Mesodermal cell (in vitro differentiated cells): ENCODE measurements around the gene KDM2B.
"Not testable (repeated sequence)": the region's sequence is repeated elsewhere in the genome, so short reads cannot be mapped to it uniquely, and the experiment has no call there.

Source experiments
- H3K27ac ChIP-seq: 2 replicates; pipeline ENCODE4 v1.7.0; 2013; ENCODE audit warnings: mild to moderate bottlenecking, low read depth, low read length, moderate library complexity; ENCODE audit not compliant: severe bottlenecking
- H3K36me3 ChIP-seq: 2 replicates; pipeline ENCODE4 v1.7.1; 2013; ENCODE audit warnings: mild to moderate bottlenecking, low read length, moderate library complexity; ENCODE audit not compliant: control insufficient read depth, insufficient read depth
- H3K4me1 ChIP-seq: one replicate; pipeline ENCODE4 v1.7.1; 2013; ENCODE audit warnings: mild to moderate bottlenecking, low read length; ENCODE audit not compliant: insufficient read depth, control insufficient read depth, poor library complexity, severe bottlenecking
- H3K4me3 ChIP-seq: 2 replicates; pipeline ENCODE4 v1.7.0; 2013; ENCODE audit warnings: low read length, control low read depth, mild to moderate bottlenecking; ENCODE audit not compliant: insufficient read depth, poor library complexity, severe bottlenecking; ENCODE audit errors: extremely low read depth
- H3K9me3 ChIP-seq: 2 replicates; pipeline ENCODE4 v1.7.1; 2013; ENCODE audit warnings: mild to moderate bottlenecking, low read length, moderate library complexity; ENCODE audit not compliant: control insufficient read depth
- WGBS, 2 experiments: methylation state at CpG; one replicate each; pipeline ENCODE4 v1.1.5; 2013; ENCODE audit warnings: missing lambda C conversion rate in 2 of 2; ENCODE audit not compliant: insufficient coverage in 2 of 2; 5-methylcytosine and 5-hydroxymethylcytosine counted together

KDM2B gene

GRCh38 chr12:121584885-121585284 is 4.1 kb upstream of the KDM2B start:
- not testable (repeated sequence) for H3K9me3 ChIP-seq, H3K4me3 ChIP-seq, H3K36me3 ChIP-seq, H3K27ac ChIP-seq
- H3K4me1 ChIP-seq = peaks cover 25% of the 10 kb centered on the region
- 92 to 100% methylated on average over 3 to 6 of the region's 6 CpGs for whole genome bisulfite sequencing, 2 experiments

GRCh38 chr12:121583334-121583661 is 2.5 kb upstream of the KDM2B start:
- H3K4me1 ChIP-seq = peaks cover 25% of the 10 kb centered on the region
- not testable (repeated sequence) for H3K27ac ChIP-seq, H3K9me3 ChIP-seq, H3K4me3 ChIP-seq, H3K36me3 ChIP-seq
- WGBS, 2 experiments = 82 to 93% methylated on average over 2 of the region's 2 CpGs

GRCh38 chr12:121582583-121583333 is 1.9 kb upstream of the KDM2B start:
- WGBS, 2 experiments = 0 to 13% methylated on average over 7 of the region's 13 CpGs
- peak overlapping the region; percentile 70 for H3K4me3 ChIP-seq
- H3K27ac ChIP-seq = peak overlapping the region; percentile 95

GRCh38 chr12:121581686-121582429 is 1.0 kb upstream of the KDM2B start:
- Histone ChIP-seq H3K27ac (peak overlapping the region; percentile 95), H3K4me3 (peak overlapping the region; percentile 70), H3K36me3 (no peaks in the 10 kb centered on the region), H3K9me3 (no peaks in the 10 kb centered on the region), H3K4me1 (peaks cover 25% of the 10 kb centered on the region)
- WGBS, 2 experiments = 0 to 3% methylated on average over 12 of the region's 17 CpGs

More at GRCh38 chr12:121582583-121583333, 1.9 kb upstream of the KDM2B start:
- no peaks in the 10 kb centered on the region for H3K9me3 ChIP-seq
- no peaks in the 10 kb centered on the region for H3K36me3 ChIP-seq
- H3K4me1 ChIP-seq = peaks cover 29% of the 10 kb centered on the region

- H3K36me3 ChIP-seq = peaks cover 5% of the 10 kb centered on the region
- H3K9me3 ChIP-seq = no peaks in the 10 kb centered on the region
- peak overlapping the region; percentile 70 for H3K4me3 ChIP-seq
- 0% methylated on average over 1 to 10 of the region's 54 CpGs for WGBS, 2 experiments
- H3K4me1 ChIP-seq = peaks cover 30% of the 10 kb centered on the region
- H3K27ac ChIP-seq = peak overlapping the region; percentile 95
Observed at GRCh38 chr12:121579981-121580868, 598 bp downstream of the KDM2B start.

GRCh38 chr12:121579190-121579791 is 1.5 kb downstream of the KDM2B start:
- peaks cover 30% of the 10 kb centered on the region for H3K4me1 ChIP-seq
- H3K27ac ChIP-seq = peak overlapping the region; percentile 95

GRCh38 chr12:121578230-121579189 is 2.3 kb downstream of the KDM2B start:
- Histone ChIP-seq H3K27ac (peak overlapping the region; percentile 95), H3K4me1 (peaks cover 27% of the 10 kb centered on the region), H3K4me3 (peak overlapping the region; percentile 70), H3K9me3 (no peaks in the 10 kb centered on the region), H3K36me3 (peaks cover 22% of the 10 kb centered on the region)
- WGBS, 2 experiments = 1 to 2% methylated on average over 61 to 63 of the region's 77 CpGs

More at GRCh38 chr12:121579190-121579791, 1.5 kb downstream of the KDM2B start:
- H3K36me3 ChIP-seq = peaks cover 14% of the 10 kb centered on the region
- peak overlapping the region; percentile 70 for H3K4me3 ChIP-seq
- H3K9me3 ChIP-seq = no peaks in the 10 kb centered on the region
- WGBS, 2 experiments = 1% methylated on average over 21 to 33 of the region's 53 CpGs

GRCh38 chr12:121577443-121578180 is 3.2 kb downstream of the KDM2B start:
- Histone ChIP-seq H3K36me3 (peaks cover 26% of the 10 kb centered on the region), H3K4me3 (peak overlapping the region; percentile 70), H3K9me3 (no peaks in the 10 kb centered on the region), H3K27ac (peak overlapping the region; percentile 93), H3K4me1 (peaks cover 21% of the 10 kb centered on the region)
- 13 to 14% methylated on average over 5 to 7 of the region's 10 CpGs for WGBS, 2 experiments

GRCh38 chr12:121576851-121577391 is 3.9 kb downstream of the KDM2B start:
- Histone ChIP-seq H3K9me3 (no peaks in the 10 kb centered on the region), H3K4me1 (peaks cover 16% of the 10 kb centered on the region), H3K4me3 (peak overlapping the region; percentile 70), H3K27ac (peak overlapping the region; percentile 93), H3K36me3 (peaks cover 33% of the 10 kb centered on the region)
- 0% methylated on average over 2 of the region's 4 CpGs for whole genome bisulfite sequencing, 2 experiments
